ENCODE measurements around the gene ZCCHC3.

The ZCCHC3 gene

DNA sequence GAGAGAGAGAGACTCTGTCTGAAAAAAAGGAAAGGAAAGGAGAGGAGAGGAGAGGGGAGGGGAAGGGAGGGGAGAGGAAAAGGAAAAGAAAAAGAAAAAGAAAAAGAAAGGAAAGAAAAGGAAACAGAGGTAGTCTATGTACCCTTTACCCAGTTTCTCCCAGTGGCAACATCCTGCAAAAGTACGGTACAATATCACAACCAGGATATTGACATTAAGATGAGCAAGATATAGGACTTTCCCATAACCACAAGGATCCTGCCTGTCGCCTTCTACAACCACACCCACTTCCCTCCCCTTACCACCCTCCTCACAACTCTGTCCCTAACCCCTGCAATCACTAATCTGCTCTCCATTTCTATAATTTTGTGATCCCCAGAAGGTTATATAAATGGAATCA lies 10.9 kb upstream of the ZCCHC3 start:
- DNase-seq, result no peak

DNA sequence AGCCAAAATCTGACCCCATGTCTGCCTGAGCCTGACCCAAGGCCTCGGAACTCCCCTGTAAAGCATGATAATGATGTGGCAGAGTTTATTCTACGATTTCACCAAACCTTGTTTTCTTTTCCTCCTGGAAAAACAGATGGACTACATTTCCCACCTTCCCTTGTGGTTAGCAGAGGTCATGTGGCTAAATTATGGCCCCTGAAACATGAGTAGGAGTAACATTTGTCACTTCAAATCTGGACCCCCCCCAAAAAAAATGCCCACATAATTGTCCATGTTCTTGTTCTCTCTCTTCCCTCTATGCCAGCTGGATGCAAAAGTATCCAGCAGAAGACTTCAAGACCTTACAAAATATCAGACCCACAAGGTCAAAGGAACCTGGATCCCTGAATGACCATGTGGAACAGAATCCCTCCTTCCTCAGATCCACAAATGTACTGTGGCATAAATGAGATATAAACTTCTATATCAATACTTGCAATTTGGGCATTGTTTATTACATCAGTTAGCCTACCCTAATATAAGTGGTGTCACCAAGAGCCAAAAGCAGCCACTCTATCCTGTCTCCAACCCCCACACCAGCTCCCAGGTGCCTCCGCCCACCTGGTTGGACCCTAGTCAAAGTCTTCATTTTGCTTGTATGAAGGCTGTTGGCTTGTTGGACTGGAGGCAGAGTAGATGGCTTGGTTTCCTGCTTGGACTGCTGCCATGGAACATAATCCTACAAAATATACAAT lies 8.2 kb upstream of the ZCCHC3 start:
- DNase-seq, result peak; percentile 65

DNA sequence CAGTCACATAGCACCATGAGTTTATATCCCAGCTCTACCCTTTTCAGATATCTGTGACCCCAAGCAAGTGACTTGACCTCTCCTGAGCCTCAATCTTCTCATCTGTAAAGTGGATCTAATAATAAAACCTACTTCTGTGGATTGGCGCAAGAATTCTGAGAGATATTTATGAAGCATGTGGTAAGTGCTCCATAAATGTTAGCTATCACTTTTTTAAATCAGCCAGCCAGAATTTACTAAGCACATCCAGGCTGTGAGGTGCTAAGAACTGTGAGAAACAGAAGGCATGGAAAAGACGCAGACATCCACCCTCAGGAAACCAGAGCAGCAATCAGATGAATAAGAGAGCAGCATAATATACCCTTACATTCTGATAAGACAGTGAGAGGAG lies 7.7 kb upstream of the ZCCHC3 start:
- DNase-seq, result no peak

DNA sequence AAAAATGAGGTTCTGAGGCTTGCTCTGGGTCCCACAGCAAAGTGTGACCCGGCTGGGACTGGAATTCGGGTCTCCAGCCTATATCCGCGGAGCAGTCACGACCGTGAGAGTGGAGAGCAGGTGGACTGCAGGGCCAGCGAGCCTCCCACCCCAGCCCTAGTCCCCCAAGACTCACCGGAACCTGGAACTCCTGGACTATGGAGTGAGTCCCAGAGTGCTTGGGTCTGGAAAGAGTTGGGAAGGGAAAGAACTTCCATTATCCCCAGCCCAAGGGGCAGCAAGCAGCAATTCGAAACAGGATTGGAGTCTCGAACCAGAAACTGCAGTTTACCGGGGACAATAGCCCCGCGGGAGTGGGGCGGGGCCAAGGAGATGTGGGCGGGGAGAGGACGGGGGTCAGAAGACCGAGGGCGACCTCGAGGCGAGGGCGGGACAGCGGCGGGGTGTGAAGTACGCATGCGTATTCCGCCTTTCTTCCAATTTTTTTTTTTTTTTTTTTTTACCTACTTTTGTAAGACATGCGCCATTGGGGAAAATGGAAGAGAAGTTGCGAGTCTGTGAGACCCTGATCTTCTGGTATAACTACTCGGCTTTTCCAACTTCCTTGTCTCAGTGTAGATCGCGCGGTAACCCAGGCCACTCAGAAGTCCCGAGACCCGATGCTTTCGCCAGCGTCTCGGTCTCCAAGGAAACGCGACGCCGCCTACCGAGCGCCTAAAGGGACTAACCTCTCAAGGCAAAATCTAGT lies 7.1 kb upstream of the ZCCHC3 start, which contains the start of gene C20orf96:
Gene C20orf96, minus strand, starts transcription at position 667 of the 748 bp plus-strand sequence. Its CDS starts 140 bp downstream, at position 527.
- peak; percentile 87 for DNase-seq

DNA sequence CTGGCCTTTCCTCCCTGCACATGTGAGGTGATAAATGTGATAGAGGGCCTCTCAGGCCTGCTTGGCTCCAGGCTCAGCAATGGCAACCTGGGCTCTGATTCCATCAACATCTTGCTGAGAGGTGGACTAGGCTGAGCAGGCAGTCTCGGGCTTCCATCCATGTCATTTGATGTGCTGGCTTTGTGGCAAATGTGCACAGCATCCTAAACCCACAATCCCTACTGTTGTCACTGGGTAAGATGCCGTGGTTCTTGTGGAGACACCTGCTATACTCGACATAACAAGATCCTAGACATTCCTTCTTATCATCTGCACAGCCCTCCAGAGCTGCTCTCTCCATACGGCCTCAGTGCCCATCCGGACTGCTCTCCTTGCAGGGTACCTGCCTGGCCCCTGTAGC lies 2.8 kb upstream of the ZCCHC3 start:
- no peak for DNase-seq

DNA sequence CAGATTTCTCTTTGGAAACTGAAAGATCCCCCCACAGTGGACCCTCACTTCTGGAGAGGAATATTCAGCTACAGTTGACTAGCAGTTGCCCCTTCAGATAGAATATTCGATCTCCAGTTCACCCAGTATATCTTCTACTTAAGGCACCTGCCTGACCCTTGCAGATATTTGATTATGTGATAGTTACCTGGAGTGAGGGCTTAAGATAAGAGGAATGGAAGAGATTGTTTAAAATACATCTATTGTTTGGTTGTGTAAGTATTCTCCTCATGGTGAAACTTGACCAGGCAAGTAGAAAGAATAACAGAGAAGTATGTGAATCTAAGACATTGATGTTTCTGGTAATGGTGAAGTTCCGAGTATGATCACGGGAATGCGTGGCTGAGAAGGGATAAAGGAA lies 1.6 kb upstream of the ZCCHC3 start:
- DNase-seq, result no peak

DNA sequence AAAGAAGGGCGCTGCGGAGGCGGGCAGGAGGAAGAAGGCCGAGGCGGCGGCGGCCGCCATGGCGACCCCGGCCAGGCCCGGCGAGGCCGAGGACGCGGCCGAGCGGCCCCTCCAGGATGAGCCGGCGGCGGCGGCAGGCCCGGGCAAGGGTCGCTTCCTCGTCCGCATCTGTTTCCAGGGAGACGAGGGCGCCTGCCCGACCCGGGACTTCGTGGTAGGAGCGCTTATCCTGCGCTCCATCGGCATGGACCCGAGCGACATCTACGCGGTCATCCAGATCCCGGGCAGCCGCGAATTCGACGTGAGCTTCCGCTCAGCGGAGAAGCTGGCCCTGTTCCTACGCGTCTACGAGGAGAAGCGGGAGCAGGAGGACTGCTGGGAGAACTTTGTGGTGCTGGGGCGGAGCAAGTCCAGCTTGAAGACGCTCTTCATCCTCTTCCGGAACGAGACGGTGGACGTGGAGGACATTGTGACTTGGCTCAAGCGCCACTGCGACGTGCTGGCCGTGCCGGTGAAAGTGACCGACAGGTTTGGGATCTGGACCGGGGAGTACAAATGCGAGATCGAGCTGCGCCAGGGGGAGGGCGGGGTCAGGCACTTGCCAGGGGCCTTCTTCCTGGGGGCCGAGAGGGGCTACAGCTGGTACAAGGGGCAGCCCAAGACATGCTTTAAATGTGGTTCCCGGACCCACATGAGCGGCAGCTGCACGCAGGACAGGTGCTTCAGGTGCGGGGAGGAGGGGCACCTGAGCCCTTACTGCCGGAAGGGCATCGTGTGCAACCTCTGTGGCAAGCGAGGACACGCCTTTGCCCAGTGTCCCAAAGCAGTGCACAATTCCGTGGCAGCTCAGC lies 780 bp downstream of the ZCCHC3 start:
- peak; percentile 75 for DNase-seq

DNA sequence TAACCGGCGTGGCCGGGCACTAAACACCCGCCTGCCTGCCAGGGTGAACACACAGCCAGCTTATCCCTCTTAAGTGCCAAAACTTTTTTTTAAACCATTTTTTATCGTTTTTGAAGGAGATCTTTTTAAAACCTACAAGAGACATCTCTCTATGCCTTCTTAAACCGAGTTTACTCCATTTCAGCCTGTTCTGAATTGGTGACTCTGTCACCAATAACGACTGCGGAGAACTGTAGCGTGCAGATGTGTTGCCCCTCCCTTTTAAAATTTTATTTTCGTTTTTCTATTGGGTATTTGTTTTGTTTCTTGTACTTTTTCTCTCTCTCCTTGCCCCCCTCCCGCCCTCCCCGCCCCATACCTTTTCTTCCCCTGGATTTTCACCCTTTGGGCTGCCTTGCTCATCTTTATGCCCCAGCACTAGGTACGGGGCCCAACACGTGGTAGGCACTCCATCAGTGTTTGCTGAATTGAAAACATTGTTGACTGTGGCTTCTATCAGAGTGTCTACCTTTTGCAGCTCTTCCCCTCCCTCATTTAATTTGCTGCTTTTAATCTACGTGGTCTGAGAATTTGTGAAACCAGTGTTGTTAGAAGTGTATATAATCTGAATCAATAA lies 1.5 kb downstream of the ZCCHC3 start:
- no peak for DNase-seq

DNA sequence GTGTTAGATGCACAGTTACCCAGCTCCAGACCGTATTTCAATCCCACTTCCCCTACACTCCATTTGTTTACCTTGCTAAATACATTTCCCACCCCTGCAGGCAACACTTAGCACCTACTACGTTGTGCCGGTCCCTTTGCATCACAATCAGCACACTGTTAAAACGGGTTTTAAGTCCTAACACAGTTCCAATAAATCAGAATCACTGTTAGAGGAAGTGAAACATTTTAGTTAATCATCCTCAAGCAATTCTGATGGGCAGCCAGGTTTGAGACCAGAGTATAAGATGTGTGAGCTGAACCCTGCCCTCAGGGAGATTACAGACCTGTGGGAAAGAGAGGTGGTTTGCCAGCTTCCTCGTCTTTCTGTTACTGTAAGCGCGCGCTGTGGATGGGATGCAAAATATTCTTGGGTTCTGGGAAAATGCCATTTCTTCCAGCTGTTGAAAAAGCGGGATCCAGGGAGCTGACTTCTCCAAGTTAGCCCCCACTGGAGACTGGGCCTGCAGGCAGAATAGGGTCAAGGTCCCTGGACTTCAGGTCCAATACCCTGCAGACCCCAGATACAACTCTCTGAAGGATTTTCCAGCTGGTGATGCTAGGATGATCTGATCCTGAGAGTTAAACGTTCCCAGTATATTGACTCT lies 3.1 kb downstream of the ZCCHC3 start:
- DNase-seq, result no peak

DNA sequence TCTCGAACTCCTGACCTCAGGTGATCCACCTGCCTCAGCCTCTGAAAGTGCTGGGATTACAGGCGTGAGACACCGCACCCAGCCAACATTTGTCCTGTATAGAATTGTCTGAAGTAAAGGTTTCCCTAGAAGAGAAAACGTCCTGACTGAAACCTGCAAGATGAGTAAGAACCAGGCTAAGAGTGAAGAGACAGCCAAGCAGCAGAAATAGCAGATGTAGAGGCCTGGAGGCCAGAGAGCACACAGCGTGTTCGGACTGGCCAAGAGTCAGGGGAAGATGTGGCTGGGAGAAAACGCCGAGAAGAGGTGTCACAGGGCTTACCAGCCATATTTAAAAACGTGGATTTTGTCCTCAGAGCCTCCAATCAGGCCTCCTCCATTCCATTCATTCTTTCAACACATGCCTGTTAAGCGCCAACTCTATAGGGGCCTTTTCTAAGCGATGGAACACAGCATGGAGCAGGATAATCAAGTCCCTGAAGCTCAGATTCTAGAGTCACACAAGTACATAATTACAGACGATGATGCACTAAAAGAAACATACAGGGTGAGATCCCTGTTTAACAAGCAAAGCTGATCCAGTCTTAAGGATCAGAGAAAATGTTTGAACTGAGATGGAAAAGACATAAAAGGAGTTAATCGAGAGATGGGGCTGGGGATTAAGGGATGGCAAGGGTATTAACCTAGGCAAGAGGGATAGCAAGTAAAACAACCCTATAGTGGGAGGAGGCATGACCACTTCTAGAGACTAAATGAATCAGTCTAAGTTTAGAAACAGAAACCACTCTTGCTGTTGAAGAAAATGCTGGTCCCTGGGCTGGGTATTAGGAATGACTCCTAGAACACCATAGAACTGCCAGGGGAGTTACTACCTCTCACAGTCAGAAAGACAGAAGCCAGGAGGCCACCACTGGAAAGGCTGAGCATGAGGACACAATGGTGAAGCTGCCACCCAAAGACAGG lies 4.8 kb downstream of the ZCCHC3 start:
- DNase-seq, result no peak

DNA sequence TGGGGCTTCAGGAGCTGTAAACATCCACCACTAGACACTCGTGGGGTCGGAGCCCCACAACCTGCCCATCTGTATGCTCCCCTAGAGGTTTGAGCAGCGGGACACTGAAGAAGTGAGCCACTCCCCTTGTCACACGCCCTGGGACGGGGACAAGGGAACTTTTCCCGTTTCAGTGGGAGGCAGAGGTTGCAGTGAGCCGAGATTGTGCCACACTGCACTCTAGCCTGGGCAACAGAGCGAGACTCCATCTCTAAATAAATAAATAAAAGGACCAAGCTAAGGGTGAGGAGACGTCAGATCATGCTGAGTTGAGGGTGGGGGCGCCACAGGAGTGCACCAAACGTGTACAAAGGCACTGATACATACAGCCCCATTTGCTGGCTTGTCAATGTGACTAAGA lies 8.4 kb downstream of the ZCCHC3 start:
- no peak for DNase-seq

DNA sequence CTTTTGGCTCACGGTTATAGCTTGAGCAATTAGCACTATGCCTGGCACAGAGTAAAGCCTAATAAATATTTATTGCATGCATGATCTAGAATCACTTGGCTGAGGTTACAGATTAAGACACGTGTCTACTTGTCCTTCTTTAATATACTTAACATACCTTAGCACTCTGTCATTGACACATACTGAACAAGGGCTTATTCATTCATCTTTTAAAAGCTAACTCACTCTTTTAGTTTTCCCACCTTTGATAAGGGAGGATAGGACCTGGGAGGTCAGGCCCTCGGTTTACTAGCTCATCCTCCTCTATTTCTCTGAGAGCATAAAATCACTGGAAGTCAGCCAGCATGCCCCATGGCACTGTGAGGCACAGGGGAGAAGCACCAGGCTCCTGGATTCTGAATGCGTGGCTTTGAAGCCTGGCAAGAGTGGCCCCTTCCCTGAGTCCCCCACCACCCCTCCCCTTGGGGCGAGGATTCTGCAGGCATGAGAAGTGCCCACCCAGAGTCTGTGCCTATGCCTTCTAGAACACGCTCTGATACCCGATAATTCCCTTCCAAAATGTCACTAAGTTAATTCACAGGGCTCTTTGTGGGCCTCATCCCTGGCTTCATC lies 11.2 kb downstream of the ZCCHC3 start:
- no peak for DNase-seq

DNA sequence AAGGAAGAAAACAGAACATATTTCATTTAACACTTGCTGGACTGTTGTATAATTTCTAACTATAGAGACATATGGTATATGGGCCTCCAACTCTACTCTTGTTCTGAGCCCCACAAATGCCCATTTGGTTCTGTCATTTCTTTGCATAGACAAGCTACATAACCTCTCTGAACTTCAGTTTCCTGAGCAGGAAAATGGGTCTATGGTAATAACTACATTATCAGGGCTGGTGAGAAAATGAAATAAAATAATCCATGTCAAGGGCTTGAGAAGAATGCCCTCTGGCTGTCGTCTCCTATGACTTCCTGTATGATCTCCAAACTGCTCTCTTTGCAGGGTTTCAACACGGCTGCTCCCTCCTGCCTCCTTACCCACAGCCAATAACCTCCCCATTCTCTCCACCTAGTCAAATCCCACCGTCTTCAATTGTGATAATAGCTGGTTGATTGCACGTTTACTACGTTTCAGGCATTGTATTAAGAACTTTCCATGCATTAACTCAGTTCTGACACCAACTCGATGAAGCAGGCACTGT lies 12.0 kb downstream of the ZCCHC3 start:
- DNase-seq, result no peak

DNA sequence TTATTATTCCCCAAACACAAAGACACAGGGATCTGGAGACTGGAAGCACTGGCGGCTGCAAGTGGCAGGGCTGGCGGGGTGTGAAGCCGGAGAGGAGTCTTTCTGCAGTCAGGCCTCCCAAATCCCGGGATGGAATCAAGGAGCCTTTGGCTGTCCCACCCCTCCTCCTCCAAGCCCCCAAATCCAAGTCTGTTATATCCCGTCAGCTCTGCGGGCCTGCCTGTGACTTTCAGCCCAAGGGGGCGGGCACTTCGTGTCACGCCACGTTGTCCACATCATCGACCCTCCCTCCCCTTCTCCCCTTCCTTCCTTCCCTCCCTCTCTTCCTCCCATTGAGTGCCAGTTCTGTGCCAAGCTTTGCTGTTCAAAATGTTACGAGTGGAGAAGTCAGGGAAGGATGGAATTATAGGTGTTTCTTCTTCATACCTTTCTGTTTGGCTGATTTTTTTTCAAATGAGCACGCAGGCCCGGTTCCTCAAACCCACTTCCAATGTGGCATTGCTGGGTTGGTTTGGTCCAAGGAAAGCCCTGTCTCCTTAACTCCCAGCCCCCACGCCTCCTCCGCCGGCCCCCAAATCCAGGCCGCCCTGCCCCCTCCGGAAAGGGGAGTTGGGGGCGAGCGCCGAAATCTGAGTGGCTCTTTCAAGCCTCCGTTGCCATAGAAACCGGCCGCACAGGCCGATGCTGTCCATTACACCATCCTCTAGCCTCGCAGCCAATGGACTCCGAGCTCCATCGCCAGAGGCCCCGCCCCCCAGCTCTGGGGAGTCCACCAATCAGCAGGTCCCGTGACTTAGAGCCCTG lies 12.7 kb downstream of the ZCCHC3 start:
- DNase-seq, result peak; percentile 98

DNA sequence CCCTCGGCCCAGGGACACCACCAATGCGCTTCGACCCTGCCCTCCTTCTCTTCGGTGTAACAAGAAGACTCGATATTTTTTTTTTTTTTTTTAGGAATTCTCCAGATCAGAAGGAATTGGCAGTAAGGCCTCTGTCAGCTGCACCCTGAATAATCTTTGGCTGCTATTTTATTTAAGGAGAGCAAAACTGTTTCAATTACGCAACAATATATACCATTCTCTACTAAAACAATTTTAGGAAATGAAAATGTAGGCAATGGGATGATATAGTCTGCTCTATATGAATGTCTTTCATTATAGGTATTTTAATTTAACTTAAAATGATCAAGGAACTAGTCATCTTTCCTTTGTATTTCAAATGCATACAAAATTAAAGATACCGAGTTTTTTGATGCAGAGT lies 13.3 kb downstream of the ZCCHC3 start:
- no peak for DNase-seq

DNA sequence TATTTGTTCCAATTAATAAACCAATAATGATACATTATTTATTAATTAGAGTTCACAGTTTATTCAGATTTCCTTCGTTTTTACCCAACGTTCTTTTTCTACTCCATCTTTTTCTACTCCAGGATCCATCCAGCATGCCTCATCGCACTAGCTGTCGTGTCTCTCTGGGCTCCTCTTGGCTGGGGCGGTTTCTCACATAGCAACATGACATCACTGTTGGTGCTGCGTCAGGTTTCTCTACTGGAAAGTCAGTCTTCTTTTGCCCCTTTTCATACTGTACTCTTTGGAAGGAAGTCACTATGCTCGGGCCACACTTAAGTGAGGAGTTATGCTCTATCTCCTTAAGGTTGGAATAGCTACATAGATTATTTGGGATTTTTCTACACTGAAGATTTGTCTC lies 14.2 kb downstream of the ZCCHC3 start:
- no peak for DNase-seq

DNA sequence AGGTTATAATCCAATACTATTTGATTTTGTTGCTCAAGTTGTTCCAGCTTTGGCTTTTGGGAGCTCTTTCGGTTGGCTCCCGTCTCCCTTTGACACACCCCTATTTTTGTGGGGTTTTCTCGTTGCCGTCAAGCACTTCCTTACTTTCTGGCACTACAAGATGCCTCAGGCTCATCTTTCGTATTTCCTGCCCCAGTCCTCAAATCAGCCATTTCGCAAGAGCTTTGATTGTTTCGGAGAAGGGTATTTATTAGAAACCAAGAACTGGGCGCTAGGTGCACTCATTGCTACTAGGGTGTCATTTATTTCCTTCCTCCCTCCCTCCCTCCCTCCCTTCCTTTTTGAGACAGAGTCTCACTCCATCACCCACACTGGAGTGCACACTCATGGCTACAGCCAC lies 14.7 kb downstream of the ZCCHC3 start:
- no peak for DNase-seq

DNA sequence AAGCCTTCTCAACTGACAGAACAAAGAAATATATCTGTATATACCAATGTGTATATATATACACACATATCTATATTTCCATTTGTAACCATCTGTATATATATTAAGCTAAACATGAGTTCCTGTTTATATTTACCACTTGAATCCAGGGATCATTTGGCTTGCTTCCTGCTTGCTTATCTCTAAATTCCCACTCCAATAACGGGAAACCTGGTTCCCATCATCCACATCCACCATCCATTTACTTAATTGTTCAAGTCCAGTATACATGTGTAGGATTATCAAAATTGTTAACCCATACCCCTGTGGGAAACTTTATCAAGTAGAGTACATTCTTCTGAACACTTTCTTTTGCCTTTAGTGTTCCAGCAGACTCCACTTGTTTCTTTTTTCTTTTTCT lies 15.5 kb downstream of the ZCCHC3 start:
- DNase-seq, result no peak

DNA sequence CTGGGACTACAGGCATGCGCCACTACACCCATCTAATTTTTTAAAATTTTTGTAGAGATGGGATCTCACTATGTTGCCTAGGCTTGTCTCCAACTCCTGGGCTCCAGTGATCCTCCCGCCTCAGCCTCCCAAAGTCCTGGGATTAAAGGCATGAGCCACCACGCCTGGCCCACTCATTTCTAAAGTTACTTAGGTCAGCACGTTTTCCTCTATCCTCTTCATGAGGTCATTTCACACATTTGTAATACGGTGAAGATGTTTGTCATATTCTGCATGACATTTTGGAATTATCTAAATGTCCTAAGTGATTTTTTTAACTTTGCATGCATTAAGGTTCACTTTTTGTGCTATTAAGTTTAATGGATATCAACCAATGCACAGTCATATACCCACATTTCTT lies 16.0 kb downstream of the ZCCHC3 start:
- no peak for DNase-seq

DNA sequence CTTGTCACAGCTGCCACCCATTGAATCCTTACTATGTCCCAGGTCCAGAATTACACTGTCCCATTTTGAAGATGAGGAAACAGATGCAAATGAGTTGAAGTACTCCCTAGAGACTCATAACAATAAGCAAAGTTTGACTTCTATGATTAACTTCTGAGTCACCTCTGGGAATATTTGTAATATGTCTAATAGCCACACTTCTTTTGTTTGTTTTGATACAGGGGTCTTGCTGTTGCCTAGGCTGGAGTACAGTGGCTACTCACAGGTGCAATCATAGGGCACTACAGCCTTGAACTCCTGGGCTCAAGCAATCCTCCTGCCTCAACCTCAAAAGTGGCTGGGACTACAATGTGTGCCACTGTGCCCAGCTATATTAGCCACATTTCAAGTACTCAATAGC lies 16.6 kb downstream of the ZCCHC3 start:
- no peak for DNase-seq
